Loucy (cell line): Measurements from ENCODE around the gene FRS2.
A peak's percentile ranks its signal among the peaks of the same experiment; 100 is the strongest.

Source experiments
- H2AFZ ChIP-seq: fragments of 200-600 bp; sonication (generic); 2 replicates; pipeline ENCODE4 v1.6.0; 2016; ENCODE audit warnings: antibody characterized with exemption, mild to moderate bottlenecking, low read length, moderate library complexity
- H3F3A ChIP-seq: fragments of 200-600 bp; 2 replicates; pipeline ENCODE4 v1.6.0; 2016; ENCODE audit warnings: antibody characterized with exemption, low read depth, mild to moderate bottlenecking
- H3K27me3 ChIP-seq: fragments of 200-600 bp; sonication (generic); 2 replicates; pipeline ENCODE4 v1.6.1; 2014; ENCODE audit warnings: low read length, mild to moderate bottlenecking; ENCODE audit not compliant: insufficient read depth, poor library complexity, severe bottlenecking
- H3K36me3 ChIP-seq: fragments of 200-600 bp; sonication (generic); 2 replicates; pipeline ENCODE4 v1.6.1; 2016; ENCODE audit warnings: low read length; ENCODE audit not compliant: insufficient read depth
- H3K4me1 ChIP-seq: fragments of 200-600 bp; sonication (generic); 2 replicates; pipeline ENCODE4 v1.5.1; 2014; ENCODE audit warnings: low read length, mild to moderate bottlenecking; ENCODE audit not compliant: insufficient read depth, poor library complexity, severe bottlenecking
- H3K4me2 ChIP-seq: fragments of 200-600 bp; sonication (generic); 2 replicates; pipeline ENCODE4 v1.6.0; 2014; ENCODE audit warnings: antibody characterized with exemption, low read length, low read depth, mild to moderate bottlenecking; ENCODE audit not compliant: poor library complexity, severe bottlenecking
- H3K4me3 ChIP-seq: fragments of 200-600 bp; sonication (generic); 2 replicates; pipeline ENCODE4 v1.5.1; 2014; ENCODE audit warnings: low read length, mild to moderate bottlenecking, mixed read lengths; ENCODE audit not compliant: poor library complexity, severe bottlenecking
- H3K79me2 ChIP-seq: fragments of 200-600 bp; sonication (generic); 2 replicates; pipeline ENCODE4 v1.6.1; 2014; ENCODE audit warnings: low read length; ENCODE audit not compliant: insufficient read depth
- H3K9ac ChIP-seq: fragments of 200-600 bp; sonication (generic); 2 replicates; pipeline ENCODE4 v1.6.0; 2014; ENCODE audit warnings: mild to moderate bottlenecking, low read depth, low read length, moderate library complexity; ENCODE audit not compliant: poor library complexity, severe bottlenecking
- H3K9me2 ChIP-seq: fragments of 200-600 bp; sonication (generic); replicated peaks from 2 replicates; pipeline ENCODE4 v1.6.1; 2016; ENCODE audit warnings: low read depth, low read length, mixed read lengths
- H3K9me3 ChIP-seq: fragments of 200-600 bp; sonication (generic); 2 replicates; pipeline ENCODE4 v1.6.1; 2014; ENCODE audit warnings: mild to moderate bottlenecking, antibody characterized with exemption, low read length, low read depth; ENCODE audit not compliant: insufficient read depth
- H4K20me1 ChIP-seq: fragments of 200-600 bp; sonication (generic); 2 replicates; pipeline ENCODE4 v1.6.0; 2014; ENCODE audit warnings: antibody characterized with exemption, low read length, mild to moderate bottlenecking; ENCODE audit not compliant: insufficient read depth, poor library complexity, severe bottlenecking
- EZH2phosphoT487 ChIP-seq: fragments of 200-600 bp; IDR thresholded peaks from 2 replicates; pipeline ENCODE4 v1.6.1; 2018; ENCODE audit warnings: antibody characterized with exemption, mild to moderate bottlenecking, moderate library complexity, borderline replicate concordance
- TF ChIP-seq, protein P1 (sequence below): fragments of 200-600 bp; sonication (generic); conservative IDR thresholded peaks from 2 replicates; pipeline ENCODE4 v1.5.1; 2014; ENCODE audit warnings: mild to moderate bottlenecking, antibody characterized with exemption, low read length

Gene FRS2

DNA sequence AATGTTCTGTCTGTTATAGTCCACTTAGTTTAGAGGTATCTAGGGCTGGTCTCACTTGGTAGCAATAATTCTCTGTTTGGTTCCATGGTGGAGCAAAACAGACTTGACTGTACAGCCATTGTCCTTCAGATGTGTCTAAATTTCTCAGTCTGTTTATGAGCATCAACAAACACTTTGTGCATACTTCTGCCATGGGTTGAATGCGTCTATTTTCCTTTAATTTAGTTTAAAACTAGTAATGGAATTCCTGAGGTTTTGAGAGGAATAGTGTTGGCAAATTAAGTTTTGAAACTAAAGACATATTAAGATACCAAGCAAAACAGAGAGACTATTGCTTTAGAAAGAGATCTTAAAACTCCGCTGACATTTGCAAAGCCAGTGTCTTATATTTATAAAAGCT, 22.6 kb downstream of the FRS2 start:
- no peaks in the 10 kb centered on the region for H3K27me3 ChIP-seq
- H3K79me2 ChIP-seq = peaks cover 88% of the 10 kb centered on the region
- H4K20me1 ChIP-seq = peaks cover 4% of the 10 kb centered on the region
- no peak for TF ChIP-seq EZH2phosphoT487
- TF ChIP-seq, protein P1, sequence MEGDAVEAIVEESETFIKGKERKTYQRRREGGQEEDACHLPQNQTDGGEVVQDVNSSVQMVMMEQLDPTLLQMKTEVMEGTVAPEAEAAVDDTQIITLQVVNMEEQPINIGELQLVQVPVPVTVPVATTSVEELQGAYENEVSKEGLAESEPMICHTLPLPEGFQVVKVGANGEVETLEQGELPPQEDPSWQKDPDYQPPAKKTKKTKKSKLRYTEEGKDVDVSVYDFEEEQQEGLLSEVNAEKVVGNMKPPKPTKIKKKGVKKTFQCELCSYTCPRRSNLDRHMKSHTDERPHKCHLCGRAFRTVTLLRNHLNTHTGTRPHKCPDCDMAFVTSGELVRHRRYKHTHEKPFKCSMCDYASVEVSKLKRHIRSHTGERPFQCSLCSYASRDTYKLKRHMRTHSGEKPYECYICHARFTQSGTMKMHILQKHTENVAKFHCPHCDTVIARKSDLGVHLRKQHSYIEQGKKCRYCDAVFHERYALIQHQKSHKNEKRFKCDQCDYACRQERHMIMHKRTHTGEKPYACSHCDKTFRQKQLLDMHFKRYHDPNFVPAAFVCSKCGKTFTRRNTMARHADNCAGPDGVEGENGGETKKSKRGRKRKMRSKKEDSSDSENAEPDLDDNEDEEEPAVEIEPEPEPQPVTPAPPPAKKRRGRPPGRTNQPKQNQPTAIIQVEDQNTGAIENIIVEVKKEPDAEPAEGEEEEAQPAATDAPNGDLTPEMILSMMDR = no peak
- H3K36me3 ChIP-seq = peaks cover 2% of the 10 kb centered on the region; the same call in 1 of the 2 replicates
- H3K9me2 ChIP-seq = no peaks in the 10 kb centered on the region
- H3K4me2 ChIP-seq = no peak overlapping the region
- H3F3A ChIP-seq = no peaks in the 10 kb centered on the region
- peaks cover 10% of the 10 kb centered on the region for H3K4me1 ChIP-seq
- no peak overlapping the region for H2AFZ ChIP-seq
- no peak overlapping the region for H3K9ac ChIP-seq
- H3K4me3 ChIP-seq = no peak overlapping the region
- H3K9me3 ChIP-seq = no peaks in the 10 kb centered on the region

DNA sequence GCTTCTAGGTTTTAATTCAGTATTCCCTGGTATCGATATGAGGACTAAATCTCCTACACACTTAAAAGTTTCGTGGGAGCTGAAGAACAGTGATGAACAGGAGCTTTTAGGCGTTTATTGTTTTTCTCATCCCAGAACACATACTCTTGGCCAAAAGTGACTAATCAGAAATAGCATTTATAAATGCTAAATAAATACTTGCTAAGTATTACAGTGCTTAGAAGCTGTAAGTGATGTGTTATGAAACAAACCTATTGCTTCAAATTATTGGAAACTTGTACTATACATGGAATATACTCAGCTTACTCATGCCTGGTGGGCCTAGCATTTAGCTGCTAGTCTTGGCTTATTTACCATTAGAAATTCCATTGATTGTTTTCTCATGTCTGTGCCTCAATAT, 24.9 kb downstream of the FRS2 start:
- H4K20me1 ChIP-seq = peaks cover 4% of the 10 kb centered on the region

DNA sequence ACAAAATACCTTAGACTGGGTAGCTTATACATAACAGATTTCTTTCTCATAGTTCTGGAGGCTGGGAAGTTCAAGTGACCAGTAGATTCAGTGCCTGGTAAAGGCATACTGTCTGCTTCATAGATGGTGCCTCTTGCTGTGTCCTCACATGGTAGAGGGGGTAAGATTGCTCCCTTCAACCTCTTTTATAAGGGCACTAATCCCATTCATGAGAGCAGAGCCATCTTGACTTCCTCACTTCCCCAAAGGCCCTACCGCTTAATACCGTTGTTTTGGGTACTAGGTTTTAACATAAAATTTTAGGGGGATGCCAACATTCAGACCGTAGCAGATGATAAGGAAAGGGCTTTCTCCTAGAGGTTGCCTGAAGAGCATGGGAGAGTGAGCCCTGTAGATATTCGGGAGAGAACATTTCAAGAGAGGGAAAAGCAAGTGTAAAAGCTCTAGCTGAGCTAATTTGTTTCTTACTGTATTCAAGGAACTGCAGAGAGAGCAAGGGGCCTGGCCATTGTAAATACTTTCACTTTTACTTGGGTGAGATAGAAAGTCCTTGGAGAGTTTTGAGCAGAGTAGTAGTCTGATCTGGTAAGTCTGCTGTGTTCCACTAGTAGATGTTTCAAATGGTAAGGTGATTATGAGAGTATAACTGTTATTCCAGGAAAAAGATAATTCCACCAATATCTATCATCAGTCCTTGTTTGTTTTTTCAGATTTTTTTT, 27.3 kb downstream of the FRS2 start:
- Histone ChIP-seq H3K36me3 (no peaks in the 10 kb centered on the region), H3K4me1 (peaks cover 15% of the 10 kb centered on the region), H3K79me2 (peaks cover 86% of the 10 kb centered on the region), H3K9ac (peak overlapping the region; percentile 22), H3K4me3 (peak overlapping the region; percentile 11), H3F3A (no peaks in the 10 kb centered on the region), H3K9me2 (no peaks in the 10 kb centered on the region), H3K4me2 (peak overlapping the region; percentile 55), H2AFZ (no peak overlapping the region), H3K27me3 (no peaks in the 10 kb centered on the region), H4K20me1 (peaks cover 4% of the 10 kb centered on the region), H3K9me3 (no peaks in the 10 kb centered on the region)
- TF ChIP-seq, protein P1 = no peak
- no peak for TF ChIP-seq EZH2phosphoT487

More for the DNA sequence above, 24.9 kb downstream of the FRS2 start:
- Histone ChIP-seq H3K36me3 (no peaks in the 10 kb centered on the region; the same call in 1 of the 2 replicates), H3F3A (no peaks in the 10 kb centered on the region), H3K4me3 (no peak overlapping the region), H3K4me2 (no peak overlapping the region), H3K9me2 (no peaks in the 10 kb centered on the region), H3K9ac (no peak overlapping the region), H3K27me3 (no peaks in the 10 kb centered on the region), H3K9me3 (no peaks in the 10 kb centered on the region), H3K79me2 (peaks cover 90% of the 10 kb centered on the region), H3K4me1 (peaks cover 15% of the 10 kb centered on the region), H2AFZ (no peak overlapping the region)
- TF ChIP-seq, protein P1 = no peak
- TF ChIP-seq EZH2phosphoT487 = no peak
